Activated CD4-positive, alpha-beta memory T cell treated with anti-CD3 and anti-CD28 coated beads, Interleukin-2, amount 10 ng/mL, durations not matched to agents 7 days and 5 days (primary cell): ENCODE data around the gene RPH3AL. TPM values are rescaled to one million over a fixed set of nuclear protein-coding genes. Genes with fewer than 3 reads are reported as not detected.
"Not testable (repeated sequence)": the region's sequence is repeated elsewhere in the genome, so short reads cannot be mapped to it uniquely, and the experiment has no call there.

ENCODE experiments used
- CTCF ChIA-PET: fragments of 350-600 bp; sonication (Branson Sonifier 250); formaldehyde crosslinking; loops from one replicate; lab custom pipeline; 2021; ENCODE audit warnings: antibody characterized with exemption, inconsistent platforms; lab: Charles Lee
- POLR2A ChIA-PET: fragments of 350-600 bp; sonication (Branson Sonifier 250); formaldehyde crosslinking; loops from one replicate; lab custom pipeline; 2021; ENCODE audit warnings: antibody characterized with exemption; lab: Charles Lee
- DNase-seq: peaks from one replicate; pipeline ENCODE4 v3.0.0-alpha.2; 2020
- H3K27ac Mint-ChIP-seq: one replicate; pipeline ENCODE4 v1.8.0; 2021; ENCODE audit warnings: mild to moderate bottlenecking, mixed read lengths
- H3K27me3 Mint-ChIP-seq: one replicate; pipeline ENCODE4 v1.8.0; 2021; ENCODE audit warnings: mixed read lengths
- H3K36me3 Mint-ChIP-seq: one replicate; pipeline ENCODE4 v1.8.0; 2021; ENCODE audit warnings: low read depth, mixed read lengths
- H3K4me1 Mint-ChIP-seq: one replicate; pipeline ENCODE4 v1.8.0; 2021; ENCODE audit warnings: mixed read lengths
- H3K4me3 Mint-ChIP-seq: one replicate; pipeline ENCODE4 v1.8.0; 2021; ENCODE audit warnings: mild to moderate bottlenecking, mixed read lengths
- H3K9me3 Mint-ChIP-seq: one replicate; pipeline ENCODE4 v1.8.0; 2021; ENCODE audit warnings: mixed read lengths
- total RNA-seq, 2 experiments: library from RNA; stranded (reverse); gene quantifications; one replicate each; pipeline ENCODE4 v1.2.3, GENCODE V29; 2021

Gene RPH3AL
- total RNA-seq, 2 experiments from 2014 or later, result 2.5 to 2.8 TPM

GRCh38 chr17:372157-373152 lies 19.8 kb upstream of the RPH3AL start:
- H3K27me3 Mint-ChIP-seq, result peaks cover 5% of the 10 kb centered on the region
- ChIA-PET CTCF (no interaction called here), POLR2A (no interaction called here)
- H3K4me3 Mint-ChIP-seq, result no peak overlapping the region
- H3K36me3 Mint-ChIP-seq, result no peaks in the 10 kb centered on the region
- H3K4me1 Mint-ChIP-seq, result peaks cover 2% of the 10 kb centered on the region
- no peak overlapping the region for H3K27ac Mint-ChIP-seq
- H3K9me3 Mint-ChIP-seq, result peaks cover 2% of the 10 kb centered on the region
- DNase-seq, result no peak

- POLR2A ChIA-PET, result no interaction called here
- CTCF ChIA-PET, result no interaction called here
- Mint-ChIP-seq H3K27me3 (peaks cover 5% of the 10 kb centered on the region), H3K4me1 (peaks cover 5% of the 10 kb centered on the region), H3K27ac (no peak overlapping the region), H3K4me3 (no peak overlapping the region), H3K9me3 (peaks cover 2% of the 10 kb centered on the region), H3K36me3 (no peaks in the 10 kb centered on the region)
- DNase-seq, result no peak
These were observed 19.0 kb upstream of the RPH3AL start for GRCh38 chr17:371583-371982.

- Mint-ChIP-seq H3K4me1 (peaks cover 17% of the 10 kb centered on the region), H3K27me3 (peaks cover 11% of the 10 kb centered on the region)
- H3K4me3 Mint-ChIP-seq, POLR2A ChIA-PET, CTCF ChIA-PET, H3K27ac Mint-ChIP-seq, H3K36me3 Mint-ChIP-seq, DNase-seq, H3K9me3 Mint-ChIP-seq: not testable (repeated sequence)
These were observed 15.0 kb upstream of the RPH3AL start for GRCh38 chr17:367656-368055.

GRCh38 chr17:366657-367615 lies 14.3 kb upstream of the RPH3AL start:
- POLR2A ChIA-PET, H3K27ac Mint-ChIP-seq, CTCF ChIA-PET, H3K4me3 Mint-ChIP-seq, DNase-seq, H3K36me3 Mint-ChIP-seq, H3K9me3 Mint-ChIP-seq: not testable (repeated sequence)
- H3K4me1 Mint-ChIP-seq, result peaks cover 17% of the 10 kb centered on the region
- peaks cover 11% of the 10 kb centered on the region for H3K27me3 Mint-ChIP-seq

- peaks cover 3% of the 10 kb centered on the region for H3K36me3 Mint-ChIP-seq
- no peak overlapping the region for H3K4me3 Mint-ChIP-seq
- H3K27me3 Mint-ChIP-seq, result peaks cover 11% of the 10 kb centered on the region
- no peak for DNase-seq
- peaks cover 17% of the 10 kb centered on the region for H3K4me1 Mint-ChIP-seq
- ChIA-PET POLR2A (no interaction called here), CTCF (no interaction called here)
- peaks cover 2% of the 10 kb centered on the region for H3K9me3 Mint-ChIP-seq
- no peak overlapping the region for H3K27ac Mint-ChIP-seq
These were observed 12.2 kb upstream of the RPH3AL start for GRCh38 chr17:364766-365165.

DNA sequence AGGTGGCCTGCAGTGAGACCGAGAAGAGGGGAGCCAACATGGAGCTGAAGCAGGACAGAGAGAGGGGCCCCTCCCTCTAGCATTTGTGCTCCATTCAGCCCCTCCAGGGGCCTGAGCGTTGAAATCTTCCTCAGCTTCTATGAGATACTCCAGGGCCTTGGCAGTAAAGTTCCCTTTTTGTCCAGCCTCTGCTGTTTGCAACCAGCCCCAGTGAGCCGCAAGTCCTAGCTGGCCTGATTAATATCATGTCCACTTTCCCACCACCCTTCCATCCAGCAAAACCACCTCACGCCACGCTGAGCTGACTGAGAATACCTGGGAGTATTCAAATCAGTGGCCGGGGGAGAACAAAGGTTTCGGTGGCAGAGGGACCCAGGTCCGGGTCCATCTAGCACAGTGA lies 11.7 kb upstream of the RPH3AL start:
- Mint-ChIP-seq H3K4me1 (peaks cover 17% of the 10 kb centered on the region), H3K27me3 (peaks cover 11% of the 10 kb centered on the region), H3K9me3 (peaks cover 2% of the 10 kb centered on the region), H3K27ac (no peak overlapping the region), H3K36me3 (peaks cover 3% of the 10 kb centered on the region), H3K4me3 (no peak overlapping the region)
- CTCF ChIA-PET, result no interaction called here
- no peak for DNase-seq
- POLR2A ChIA-PET, result no interaction called here

- H3K27me3 Mint-ChIP-seq, result peaks cover 7% of the 10 kb centered on the region
- H3K9me3 Mint-ChIP-seq, result peaks cover 5% of the 10 kb centered on the region
- ChIA-PET CTCF (no interaction called here), POLR2A (no interaction called here)
- H3K36me3 Mint-ChIP-seq, result peaks cover 3% of the 10 kb centered on the region
- no peak overlapping the region for H3K27ac Mint-ChIP-seq
- no peak for DNase-seq
- no peak overlapping the region for H3K4me3 Mint-ChIP-seq
- H3K4me1 Mint-ChIP-seq, result peaks cover 15% of the 10 kb centered on the region
These were observed 10.1 kb upstream of the RPH3AL start for GRCh38 chr17:362721-363120.

DNA sequence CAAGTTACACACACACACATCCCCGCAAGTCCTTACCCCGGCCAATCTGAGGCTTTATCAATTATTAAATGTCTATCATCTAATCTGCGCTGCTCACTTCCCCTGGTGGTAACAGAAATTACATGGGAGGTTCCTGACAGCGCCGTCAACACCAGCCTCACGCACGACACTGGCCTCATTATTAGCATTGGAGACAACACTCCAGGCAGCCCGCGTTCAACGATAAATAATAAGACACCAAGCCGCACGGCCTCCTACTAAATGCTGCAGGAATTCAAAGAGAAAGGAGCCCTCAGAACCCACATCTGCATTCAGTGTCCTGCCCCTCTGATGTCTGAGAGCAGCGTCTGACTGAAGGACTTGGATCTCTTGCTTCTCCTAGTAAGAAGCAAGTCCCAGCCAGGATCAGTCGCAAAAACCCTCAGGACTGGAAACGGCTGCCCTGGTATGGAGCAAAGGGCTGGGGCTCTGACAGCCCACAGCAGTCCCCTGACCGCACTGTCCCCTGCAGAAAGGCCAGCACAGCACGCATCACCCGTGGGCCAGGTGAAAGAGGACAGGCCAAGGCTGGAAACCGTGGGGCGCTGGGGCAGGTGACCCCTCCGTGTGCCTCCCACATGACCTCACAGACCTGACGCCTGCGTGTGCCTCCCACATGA lies 7.6 kb upstream of the RPH3AL start:
- H3K4me1 Mint-ChIP-seq, result peaks cover 13% of the 10 kb centered on the region
- H3K36me3 Mint-ChIP-seq, result peaks cover 12% of the 10 kb centered on the region
- H3K27me3 Mint-ChIP-seq, result peaks cover 3% of the 10 kb centered on the region
- peaks cover 20% of the 10 kb centered on the region for H3K9me3 Mint-ChIP-seq
- CTCF ChIA-PET, result no interaction called here
- no peak overlapping the region for H3K27ac Mint-ChIP-seq
- DNase-seq, result no peak
- POLR2A ChIA-PET, result no interaction called here
- H3K4me3 Mint-ChIP-seq, result no peak overlapping the region

GRCh38 chr17:358491-359151 lies 6.0 kb upstream of the RPH3AL start:
- H3K27me3 Mint-ChIP-seq, result no peaks in the 10 kb centered on the region
- H3K4me1 Mint-ChIP-seq, result peaks cover 2% of the 10 kb centered on the region
- ChIA-PET CTCF (no interaction called here), POLR2A (no interaction called here)
- peaks cover 23% of the 10 kb centered on the region for H3K9me3 Mint-ChIP-seq
- H3K4me3 Mint-ChIP-seq, result no peak overlapping the region
- H3K27ac Mint-ChIP-seq, result no peak overlapping the region
- DNase-seq, result no peak
- H3K36me3 Mint-ChIP-seq, result peaks cover 9% of the 10 kb centered on the region

DNA sequence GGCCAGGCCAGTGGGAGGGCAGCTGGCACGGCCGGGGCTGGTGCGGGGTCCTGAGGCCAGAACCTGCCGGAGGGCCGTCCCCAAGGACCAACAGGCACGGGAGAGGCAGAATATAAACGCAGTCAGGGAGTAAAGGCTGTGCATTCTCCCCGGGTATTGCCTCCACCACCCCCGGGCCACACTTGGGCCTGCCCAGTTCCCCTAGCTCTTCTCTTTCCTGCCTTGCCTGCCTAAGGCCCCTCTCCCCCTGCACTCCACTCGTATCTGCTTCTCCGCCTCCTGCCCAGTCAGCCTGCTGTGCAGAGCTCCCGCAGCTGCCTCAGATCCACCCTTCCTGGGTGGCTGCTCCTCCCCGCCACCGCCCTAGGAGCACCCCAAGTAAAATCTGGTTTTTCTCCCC lies 5.0 kb upstream of the RPH3AL start:
- no peaks in the 10 kb centered on the region for H3K27me3 Mint-ChIP-seq
- peaks cover 2% of the 10 kb centered on the region for H3K4me1 Mint-ChIP-seq
- peaks cover 9% of the 10 kb centered on the region for H3K36me3 Mint-ChIP-seq
- H3K27ac Mint-ChIP-seq, result no peak overlapping the region
- POLR2A ChIA-PET, result no interaction called here
- CTCF ChIA-PET, result no interaction called here
- no peak overlapping the region for H3K4me3 Mint-ChIP-seq
- peaks cover 23% of the 10 kb centered on the region for H3K9me3 Mint-ChIP-seq
- DNase-seq, result no peak

GRCh38 chr17:356671-357434 lies 4.2 kb upstream of the RPH3AL start:
- ChIA-PET CTCF (no interaction called here), POLR2A (no interaction called here)
- H3K27me3 Mint-ChIP-seq, result no peaks in the 10 kb centered on the region
- DNase-seq, result no peak
- peaks cover 23% of the 10 kb centered on the region for H3K9me3 Mint-ChIP-seq
- H3K4me3 Mint-ChIP-seq, result no peak overlapping the region
- H3K36me3 Mint-ChIP-seq, result peaks cover 9% of the 10 kb centered on the region
- H3K4me1 Mint-ChIP-seq, result peaks cover 2% of the 10 kb centered on the region
- no peak overlapping the region for H3K27ac Mint-ChIP-seq
